Adrenal gland (tissue), 5 donors: ENCODE data around the gene PRSS2.
"Not testable (repeated sequence)": the region's sequence is repeated elsewhere in the genome, so short reads cannot be mapped to it uniquely, and the experiment has no call there.

Source experiments
- POLR2A ChIP-seq, 2 donors: fragments of 450-650 bp; IDR thresholded peaks; one replicate each; pipeline ENCODE4 v1.6.1; 2017; ENCODE audit warnings: antibody characterized with exemption in 2 of 2, mild to moderate bottlenecking in 2 of 2, moderate library complexity in 1 of 2
- TF ChIP-seq, protein P1 (sequence below), 6 experiments: fragments of 450-650 bp in 4 of 6; fragments of 200-600 bp in 2 of 6; sonication (generic) in 1 of 6; IDR thresholded peaks; 1 replicate in 5 of 6; 2 replicates in 1 of 6; pipeline versions ENCODE4 v1.5.1 to v1.8.0; 2016 to 2021; ENCODE audit warnings: antibody characterized with exemption in 6 of 6, mild to moderate bottlenecking in 2 of 6, moderate library complexity in 1 of 6
- donor health status: DM: no; HTN: no; CAD: no.

DNA sequence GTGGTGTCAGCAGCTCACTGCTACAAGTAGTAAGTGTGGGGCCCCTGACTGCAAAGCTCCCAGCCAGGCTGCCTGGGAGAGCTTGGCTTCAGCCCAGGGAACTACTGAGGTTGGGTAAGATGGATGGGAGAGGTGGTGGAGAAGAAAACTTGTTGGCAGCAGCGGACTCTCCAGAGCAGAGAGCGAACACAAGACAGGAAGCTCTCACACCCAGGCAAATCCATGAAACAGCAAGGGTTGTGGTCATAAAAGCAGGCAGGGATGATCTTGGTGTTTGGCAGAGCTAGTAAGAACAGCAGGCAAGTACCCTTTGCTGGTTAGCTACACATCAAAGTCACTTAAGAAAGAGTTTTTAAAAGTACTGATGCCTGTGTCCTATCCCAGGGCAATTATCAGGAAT is 9.2 kb upstream of the PRSS2 start:
- not testable (repeated sequence) for TF ChIP-seq POLR2A (IDR thresholded peaks at IDR 0.05)
- TF ChIP-seq, protein P1, sequence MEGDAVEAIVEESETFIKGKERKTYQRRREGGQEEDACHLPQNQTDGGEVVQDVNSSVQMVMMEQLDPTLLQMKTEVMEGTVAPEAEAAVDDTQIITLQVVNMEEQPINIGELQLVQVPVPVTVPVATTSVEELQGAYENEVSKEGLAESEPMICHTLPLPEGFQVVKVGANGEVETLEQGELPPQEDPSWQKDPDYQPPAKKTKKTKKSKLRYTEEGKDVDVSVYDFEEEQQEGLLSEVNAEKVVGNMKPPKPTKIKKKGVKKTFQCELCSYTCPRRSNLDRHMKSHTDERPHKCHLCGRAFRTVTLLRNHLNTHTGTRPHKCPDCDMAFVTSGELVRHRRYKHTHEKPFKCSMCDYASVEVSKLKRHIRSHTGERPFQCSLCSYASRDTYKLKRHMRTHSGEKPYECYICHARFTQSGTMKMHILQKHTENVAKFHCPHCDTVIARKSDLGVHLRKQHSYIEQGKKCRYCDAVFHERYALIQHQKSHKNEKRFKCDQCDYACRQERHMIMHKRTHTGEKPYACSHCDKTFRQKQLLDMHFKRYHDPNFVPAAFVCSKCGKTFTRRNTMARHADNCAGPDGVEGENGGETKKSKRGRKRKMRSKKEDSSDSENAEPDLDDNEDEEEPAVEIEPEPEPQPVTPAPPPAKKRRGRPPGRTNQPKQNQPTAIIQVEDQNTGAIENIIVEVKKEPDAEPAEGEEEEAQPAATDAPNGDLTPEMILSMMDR (IDR thresholded peaks at IDR 0.05) = not testable (repeated sequence)
